ENCODE results near the gene COL17A1.

DNA sequence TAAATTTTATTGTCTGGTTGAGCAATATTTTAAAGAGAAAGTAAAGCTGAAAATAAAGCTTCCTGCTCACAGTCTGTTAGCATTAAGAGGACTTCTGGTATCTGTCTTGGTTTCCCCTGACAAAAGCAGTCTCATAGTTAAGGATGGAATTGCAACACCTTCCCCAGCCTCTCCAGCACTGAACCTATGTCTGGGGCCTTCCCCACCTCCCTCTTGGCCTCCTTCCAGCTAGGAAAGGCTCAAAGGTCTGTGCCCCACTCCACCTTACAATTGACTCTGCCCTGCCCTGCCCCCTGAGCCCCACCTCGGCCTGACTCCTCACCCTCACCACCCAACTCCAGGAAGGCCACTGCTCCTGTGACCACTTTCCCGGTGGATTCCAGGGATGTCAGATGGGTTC is 33.2 kb downstream of the COL17A1 start:
- TF ChIP-seq CTCF (conservative IDR thresholded peaks at IDR 0.05; ENCODE audit: low read depth, low read length), result no peak
- no peak for TF ChIP-seq EZH2 (IDR thresholded peaks at IDR 0.05; ENCODE audit: low read length, unreplicated experiment)
